Hepatocyte (in vitro differentiated cells): Measurements from ENCODE around the gene LRGUK. TPM values are rescaled to one million over a fixed set of nuclear protein-coding genes. Genes with fewer than 3 reads are reported as not detected.
A peak's percentile ranks its signal among the peaks of the same experiment; 100 is the strongest.

Experiments
- DNase-seq: peaks from one replicate; pipeline ENCODE4 v3.0.0-alpha.2; 2016; ENCODE audit warnings: low spot score
- H2AFZ ChIP-seq: fragments of 200-600 bp; sonication (generic); 2 replicates; pipeline ENCODE4 v1.6.0; 2016; ENCODE audit warnings: antibody characterized with exemption, mild to moderate bottlenecking
- H3K27ac ChIP-seq: fragments of 200-600 bp; sonication (generic); 2 replicates; pipeline ENCODE4 v1.5.1; 2016; ENCODE audit warnings: mild to moderate bottlenecking
- H3K27me3 ChIP-seq: fragments of 200-600 bp; sonication (generic); 2 replicates; pipeline ENCODE4 v1.6.1; 2016
- H3K36me3 ChIP-seq: fragments of 200-600 bp; sonication (generic); replicated peaks from 2 replicates; pipeline ENCODE4 v1.5.1; 2016; ENCODE audit warnings: low read depth; ENCODE audit not compliant: insufficient read depth
- H3K4me1 ChIP-seq: fragments of 200-600 bp; sonication (generic); 2 replicates; pipeline ENCODE4 v1.5.1; 2016; ENCODE audit warnings: mild to moderate bottlenecking, moderate library complexity; ENCODE audit not compliant: insufficient read depth
- H3K4me2 ChIP-seq: fragments of 200-600 bp; sonication (generic); 2 replicates; pipeline ENCODE4 v1.6.0; 2016
- H3K4me3 ChIP-seq: fragments of 200-600 bp; sonication (generic); 2 replicates; pipeline ENCODE4 v1.5.1; 2016; ENCODE audit warnings: mild to moderate bottlenecking
- H3K79me2 ChIP-seq: fragments of 200-600 bp; sonication (generic); 2 replicates; pipeline ENCODE4 v1.6.0; 2017; ENCODE audit warnings: mild to moderate bottlenecking
- H3K9me2 ChIP-seq: fragments of 200-600 bp; sonication (generic); replicated peaks from 2 replicates; pipeline ENCODE4 v1.6.0; 2017; ENCODE audit warnings: mild to moderate bottlenecking; ENCODE audit not compliant: insufficient read depth
- H3K9me3 ChIP-seq: fragments of 200-600 bp; sonication (generic); 2 replicates; pipeline ENCODE4 v1.5.1; 2016; ENCODE audit warnings: low read depth, mild to moderate bottlenecking
- H4K20me1 ChIP-seq: fragments of 200-600 bp; sonication (generic); 2 replicates; pipeline ENCODE4 v1.6.0; 2016; ENCODE audit warnings: mild to moderate bottlenecking; ENCODE audit not compliant: insufficient read depth, poor library complexity, severe bottlenecking
- CTCF ChIP-seq: fragments of 200-600 bp; sonication (generic); IDR thresholded peaks from 2 replicates; pipeline ENCODE4 v1.5.1; 2016; ENCODE audit warnings: antibody characterized with exemption, mild to moderate bottlenecking; ENCODE audit not compliant: poor library complexity
- EZH2 ChIP-seq: fragments of 200-600 bp; sonication (generic); IDR thresholded peaks from 2 replicates; pipeline ENCODE4 v1.6.1; 2016; ENCODE audit warnings: antibody characterized with exemption, mild to moderate bottlenecking, borderline replicate concordance
- EZH2phosphoT487 ChIP-seq: fragments of 200-600 bp; sonication (generic); IDR thresholded peaks from one replicate; pipeline ENCODE4 v1.6.1; 2018; ENCODE audit warnings: antibody characterized with exemption, mild to moderate bottlenecking, low read depth, moderate library complexity; ENCODE audit not compliant: unreplicated experiment, severe bottlenecking
- WGBS: methylation state at CpG from one replicate; pipeline ENCODE4 v1.1.6; 2016; ENCODE audit warnings: low lambda C conversion rate; ENCODE audit errors: missing lambda C conversion rate; 5-methylcytosine and 5-hydroxymethylcytosine counted together
- polyA plus RNA-seq: library from polyadenylated mRNA; unstranded; fragments of >200 nt; fragmentation: Nextera tagmentation; extraction: Ambion mirVana; gene quantifications from 2 replicates; pipeline ENCODE4 v1.2.1, GENCODE V29; 2016
- total RNA-seq: library from RNA; depleted of rRNA; stranded (reverse); fragments of >200 nt; gene quantifications from 2 replicates; pipeline ENCODE4 v1.2.3, GENCODE V29; 2014

LRGUK gene
- total and polyA plus RNA-seq, 2 experiments from 2014 or later = 0.73 TPM; not detected in 1

- Histone ChIP-seq H3K9me3 (no peaks in the 10 kb centered on the region), H3K79me2 (no peaks in the 10 kb centered on the region), H2AFZ (no peak overlapping the region), H3K4me3 (no peak overlapping the region), H3K36me3 (no peaks in the 10 kb centered on the region), H3K4me1 (no peaks in the 10 kb centered on the region), H3K4me2 (no peak overlapping the region), H3K9me2 (no peaks in the 10 kb centered on the region), H3K27ac (no peak overlapping the region), H3K27me3 (no peaks in the 10 kb centered on the region), H4K20me1 (no peaks in the 10 kb centered on the region)
- 65% methylated on average over 4 of the region's 4 CpGs for WGBS
- TF ChIP-seq EZH2phosphoT487 = no peak
- no peak for TF ChIP-seq CTCF
- no peak for TF ChIP-seq EZH2
- DNase-seq = no peak
Measured at GRCh38 chr7:134176037-134176350, 48.9 kb downstream of the LRGUK start.

- WGBS = 70% methylated on average over 6 of the region's 6 CpGs
- Histone ChIP-seq H3K4me2 (no peak overlapping the region), H3K36me3 (no peaks in the 10 kb centered on the region), H3K27me3 (no peaks in the 10 kb centered on the region), H3K9me3 (no peaks in the 10 kb centered on the region), H3K9me2 (no peaks in the 10 kb centered on the region), H4K20me1 (no peaks in the 10 kb centered on the region), H3K4me1 (no peaks in the 10 kb centered on the region), H3K27ac (no peak overlapping the region), H2AFZ (no peak overlapping the region), H3K79me2 (no peaks in the 10 kb centered on the region), H3K4me3 (no peak overlapping the region)
- DNase-seq = no peak
- TF ChIP-seq EZH2phosphoT487 (peak; percentile 44), EZH2 (no peak)
Measured at GRCh38 chr7:134179036-134180011, 52.2 kb downstream of the LRGUK start.

- TF ChIP-seq EZH2 (no peak), CTCF (no peak), EZH2phosphoT487 (no peak)
- no peak overlapping the region for H3K4me2 ChIP-seq
- H3K4me1 ChIP-seq = no peaks in the 10 kb centered on the region
- no peaks in the 10 kb centered on the region for H3K9me2 ChIP-seq
- no peaks in the 10 kb centered on the region for H4K20me1 ChIP-seq
- WGBS = 88% methylated on average over 1 of the region's 1 CpG
- no peak overlapping the region for H3K4me3 ChIP-seq
- no peaks in the 10 kb centered on the region for H3K27me3 ChIP-seq
- H3K27ac ChIP-seq = no peak overlapping the region
- H3K36me3 ChIP-seq = no peaks in the 10 kb centered on the region
- no peak overlapping the region for H2AFZ ChIP-seq
- H3K9me3 ChIP-seq = no peaks in the 10 kb centered on the region
- DNase-seq = no peak
- H3K79me2 ChIP-seq = no peaks in the 10 kb centered on the region
Measured at GRCh38 chr7:134180376-134180775, 53.2 kb downstream of the LRGUK start.

GRCh38 chr7:134182078-134182477, 54.9 kb downstream of the LRGUK start:
- DNase-seq = no peak
- Histone ChIP-seq H3K9me2 (no peaks in the 10 kb centered on the region), H3K27ac (no peak overlapping the region), H3K36me3 (no peaks in the 10 kb centered on the region), H3K79me2 (no peaks in the 10 kb centered on the region), H4K20me1 (no peaks in the 10 kb centered on the region), H3K27me3 (no peaks in the 10 kb centered on the region), H3K9me3 (no peaks in the 10 kb centered on the region), H2AFZ (no peak overlapping the region), H3K4me1 (no peaks in the 10 kb centered on the region), H3K4me3 (no peak overlapping the region), H3K4me2 (no peak overlapping the region)
- 61% methylated on average over 3 of the region's 3 CpGs for WGBS
- TF ChIP-seq EZH2 = no peak
- no peak for TF ChIP-seq CTCF
- TF ChIP-seq EZH2phosphoT487 = no peak
